ENCODE measurements around the gene PWWP2B.
A peak's percentile ranks its signal among the peaks of the same experiment; 100 is the strongest.

GRCh38 chr10:132360766-132361447 lies 36.1 kb upstream of the PWWP2B start:
- TF ChIP-seq, protein P1, sequence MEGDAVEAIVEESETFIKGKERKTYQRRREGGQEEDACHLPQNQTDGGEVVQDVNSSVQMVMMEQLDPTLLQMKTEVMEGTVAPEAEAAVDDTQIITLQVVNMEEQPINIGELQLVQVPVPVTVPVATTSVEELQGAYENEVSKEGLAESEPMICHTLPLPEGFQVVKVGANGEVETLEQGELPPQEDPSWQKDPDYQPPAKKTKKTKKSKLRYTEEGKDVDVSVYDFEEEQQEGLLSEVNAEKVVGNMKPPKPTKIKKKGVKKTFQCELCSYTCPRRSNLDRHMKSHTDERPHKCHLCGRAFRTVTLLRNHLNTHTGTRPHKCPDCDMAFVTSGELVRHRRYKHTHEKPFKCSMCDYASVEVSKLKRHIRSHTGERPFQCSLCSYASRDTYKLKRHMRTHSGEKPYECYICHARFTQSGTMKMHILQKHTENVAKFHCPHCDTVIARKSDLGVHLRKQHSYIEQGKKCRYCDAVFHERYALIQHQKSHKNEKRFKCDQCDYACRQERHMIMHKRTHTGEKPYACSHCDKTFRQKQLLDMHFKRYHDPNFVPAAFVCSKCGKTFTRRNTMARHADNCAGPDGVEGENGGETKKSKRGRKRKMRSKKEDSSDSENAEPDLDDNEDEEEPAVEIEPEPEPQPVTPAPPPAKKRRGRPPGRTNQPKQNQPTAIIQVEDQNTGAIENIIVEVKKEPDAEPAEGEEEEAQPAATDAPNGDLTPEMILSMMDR (conservative IDR thresholded peaks at IDR 0.05; ENCODE audit: low read length) = peak; percentile 85
- TF ChIP-seq EZH2phosphoT487 (IDR thresholded peaks at IDR 0.05; ENCODE audit: borderline replicate concordance) = no peak

Measured in Loucy (cell line).